Fibroblast of the aortic adventitia (primary cell): ENCODE data around the gene METTL26. TPM values are rescaled to one million over a fixed set of nuclear protein-coding genes. Genes with fewer than 3 reads are reported as not detected.
A peak's percentile ranks its signal among the peaks of the same experiment; 100 is the strongest.

Experiments
- DNase-seq: peaks from one replicate; pipeline ENCODE4 v3.0.0-alpha.2; 2010; ENCODE audit warnings: low read depth
- H3K4me3 ChIP-seq: 2 replicates; pipeline ENCODE4 v1.5.1; 2011; ENCODE audit warnings: low read depth, mild to moderate bottlenecking, control low read depth, low read length, moderate library complexity
- total RNA-seq: library from RNA; depleted of rRNA; stranded (reverse); fragments of >200 nt; gene quantifications from 2 replicates; pipeline ENCODE4 v1.2.3, GENCODE V29; 2012; ENCODE audit warnings: low replicate concordance
- TF ChIP-seq, protein P1 (sequence below): IDR thresholded peaks from 2 replicates; pipeline ENCODE4 v1.5.1; 2011; ENCODE audit warnings: mild to moderate bottlenecking, low read length, control low read depth, inconsistent platforms; ENCODE audit not compliant: insufficient read depth

The METTL26 gene
- total RNA-seq, 1 donor, result 85.0 TPM

DNA sequence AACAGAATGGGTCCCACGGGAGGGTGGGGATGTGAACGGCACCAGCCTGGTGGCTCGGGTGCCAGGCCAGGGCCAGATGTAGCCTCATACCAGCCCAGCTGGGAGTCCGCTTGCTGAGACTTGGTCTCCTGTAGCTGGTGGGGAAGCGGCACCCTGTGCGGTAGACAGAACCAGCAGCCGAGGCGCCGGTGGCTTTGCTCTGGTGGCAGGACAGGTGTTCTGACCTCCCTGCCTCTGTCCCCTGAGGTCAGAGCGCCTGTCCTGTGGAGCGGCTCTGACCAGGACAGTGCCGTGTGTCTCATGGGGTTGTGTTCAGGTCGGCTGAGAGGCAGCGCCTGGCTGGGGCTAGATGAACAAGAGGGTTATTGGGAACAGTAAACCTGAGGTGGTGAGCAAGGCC, 26.1 kb downstream of the METTL26 start:
- H3K4me3 ChIP-seq, result no peak overlapping the region
- TF ChIP-seq, protein P1, sequence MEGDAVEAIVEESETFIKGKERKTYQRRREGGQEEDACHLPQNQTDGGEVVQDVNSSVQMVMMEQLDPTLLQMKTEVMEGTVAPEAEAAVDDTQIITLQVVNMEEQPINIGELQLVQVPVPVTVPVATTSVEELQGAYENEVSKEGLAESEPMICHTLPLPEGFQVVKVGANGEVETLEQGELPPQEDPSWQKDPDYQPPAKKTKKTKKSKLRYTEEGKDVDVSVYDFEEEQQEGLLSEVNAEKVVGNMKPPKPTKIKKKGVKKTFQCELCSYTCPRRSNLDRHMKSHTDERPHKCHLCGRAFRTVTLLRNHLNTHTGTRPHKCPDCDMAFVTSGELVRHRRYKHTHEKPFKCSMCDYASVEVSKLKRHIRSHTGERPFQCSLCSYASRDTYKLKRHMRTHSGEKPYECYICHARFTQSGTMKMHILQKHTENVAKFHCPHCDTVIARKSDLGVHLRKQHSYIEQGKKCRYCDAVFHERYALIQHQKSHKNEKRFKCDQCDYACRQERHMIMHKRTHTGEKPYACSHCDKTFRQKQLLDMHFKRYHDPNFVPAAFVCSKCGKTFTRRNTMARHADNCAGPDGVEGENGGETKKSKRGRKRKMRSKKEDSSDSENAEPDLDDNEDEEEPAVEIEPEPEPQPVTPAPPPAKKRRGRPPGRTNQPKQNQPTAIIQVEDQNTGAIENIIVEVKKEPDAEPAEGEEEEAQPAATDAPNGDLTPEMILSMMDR, result no peak
- DNase-seq, result no peak

- TF ChIP-seq, protein P1, result no peak
- DNase-seq, result no peak
- H3K4me3 ChIP-seq, result no peak overlapping the region
Measured at GRCh38 chr16:609316-609715, 26.8 kb downstream of the METTL26 start.

GRCh38 chr16:608019-608418, 28.1 kb downstream of the METTL26 start:
- TF ChIP-seq, protein P1, result no peak
- DNase-seq, result no peak
- no peak overlapping the region for H3K4me3 ChIP-seq

GRCh38 chr16:606656-607307, 29.3 kb downstream of the METTL26 start:
- no peak overlapping the region for H3K4me3 ChIP-seq
- TF ChIP-seq, protein P1, result no peak
- DNase-seq, result no peak

DNA sequence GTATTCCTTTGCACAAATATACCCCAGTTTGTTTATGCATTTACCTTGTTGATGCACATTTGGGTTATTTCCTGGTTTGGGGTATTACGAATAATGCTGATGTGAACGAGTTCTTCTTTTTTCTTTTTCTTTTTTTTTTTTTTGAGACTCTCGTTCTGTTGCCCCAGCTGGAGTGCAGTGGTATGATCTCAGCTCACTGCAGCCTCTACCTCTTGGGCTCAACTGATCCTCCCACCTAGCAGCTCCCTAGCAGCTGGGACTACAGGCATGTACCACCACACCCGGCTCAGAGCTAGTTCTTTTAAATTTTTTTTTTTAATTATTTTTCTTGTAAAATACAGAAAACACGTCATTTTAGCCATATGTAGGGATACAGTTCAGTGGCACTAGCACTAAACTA, 32.2 kb downstream of the METTL26 start:
- DNase-seq, result no peak
- no peak overlapping the region for H3K4me3 ChIP-seq
- TF ChIP-seq, protein P1, result no peak

GRCh38 chr16:600781-601180, 35.3 kb downstream of the METTL26 start:
- TF ChIP-seq, protein P1, result peak; percentile 26
- DNase-seq, result no peak
- no peak overlapping the region for H3K4me3 ChIP-seq
